Uterus (tissue), 4 donors: ENCODE results near the gene MCUB. TPM values are rescaled to one million over a fixed set of nuclear protein-coding genes. Genes with fewer than 3 reads are reported as not detected.

Source experiments
- DNase-seq, 2 donors: peaks; one replicate each; pipeline ENCODE4 v3.0.0-alpha.2; 2019 to 2020
- H3K27ac ChIP-seq, 2 donors: fragments of 200-600 bp; sonication (generic); 1 replicate in 1 of 2; 2 replicates in 1 of 2; pipeline ENCODE4 v1.5.1; 2016 to 2018
- H3K27me3 ChIP-seq, 2 donors: fragments of 200-600 bp; sonication (generic); one replicate each; pipeline ENCODE4 v1.5.1; 2018 to 2019; ENCODE audit warnings: control low read depth in 1 of 2
- H3K36me3 ChIP-seq, 2 donors: fragments of 200-600 bp; sonication (generic); one replicate each; pipeline ENCODE4 v1.5.1; 2019; ENCODE audit warnings: control low read depth in 1 of 2
- H3K4me1 ChIP-seq, 2 donors: fragments of 200-600 bp; sonication (generic); one replicate each; pipeline ENCODE4 v1.5.1; 2018 to 2019; ENCODE audit warnings: control low read depth in 1 of 2
- H3K4me3 ChIP-seq, 2 donors: fragments of 200-600 bp; sonication (generic); 1 replicate in 1 of 2; 2 replicates in 1 of 2; pipeline ENCODE4 v1.5.1; 2018 to 2019; ENCODE audit warnings: mild to moderate bottlenecking in 1 of 2
- H3K9me3 ChIP-seq, 2 donors: fragments of 200-600 bp; sonication (generic); one replicate each; pipeline ENCODE4 v1.5.1; 2019; ENCODE audit warnings: control low read depth in 1 of 2
- CTCF ChIP-seq, 4 experiments: fragments of 200-600 bp in 2 of 4; fragments of 450-650 bp in 2 of 4; sonication (generic) in 2 of 4; IDR thresholded peaks; one replicate each; pipeline ENCODE4 v1.5.1; 2016 to 2019; ENCODE audit warnings: antibody characterized with exemption in 4 of 4, mild to moderate bottlenecking in 2 of 4, moderate library complexity in 1 of 4
- POLR2A ChIP-seq, 2 donors: fragments of 450-650 bp; IDR thresholded peaks; one replicate each; pipeline ENCODE4 v1.6.1; 2016; ENCODE audit warnings: antibody characterized with exemption in 2 of 2, mild to moderate bottlenecking in 1 of 2, moderate library complexity in 1 of 2
- intact Hi-C: fragments of 100-400 bp; cut with DNase I; formaldehyde crosslinking; loops from one replicate; pipeline ENCODE4 v1.15.1; 2023; ENCODE audit warnings: low total_unique reads
- total RNA-seq, 4 donors: library from RNA; depleted of rRNA in 3 of 4; stranded (reverse); fragments of >200 nt in 3 of 4; gene quantifications; one replicate each; pipeline versions ENCODE4 v1.1.0 to v1.2.4, GENCODE V29; 2014 to 2023
- donor health status: DM: yes; HTN: yes; CAD: no.

MCUB gene
- total RNA-seq, 4 donors from 2014 or later = 3.3 to 34.8 (median 21.4) TPM

GRCh38 chr4:109684727-109685126 lies 124.7 kb downstream of the MCUB start:
- H3K4me3 ChIP-seq = no peak overlapping the region
- no peaks in the 10 kb centered on the region for H3K36me3 ChIP-seq
- no peaks in the 10 kb centered on the region for H3K27me3 ChIP-seq
- intact Hi-C loops = no loop called here
- no peaks in the 10 kb centered on the region for H3K4me1 ChIP-seq
- no peaks in the 10 kb centered on the region for H3K9me3 ChIP-seq
- no peak for TF ChIP-seq POLR2A (IDR thresholded peaks at IDR 0.05)
- TF ChIP-seq CTCF (IDR thresholded peaks at IDR 0.05) = no peak
- DNase-seq = no peak
- no peak overlapping the region for H3K27ac ChIP-seq

GRCh38 chr4:109690690-109691410 lies 130.8 kb downstream of the MCUB start:
- Histone ChIP-seq H3K27me3 (no peaks in the 10 kb centered on the region), H3K27ac (no peak overlapping the region), H3K36me3 (no peaks in the 10 kb centered on the region), H3K4me1 (no peaks in the 10 kb centered on the region), H3K4me3 (no peak overlapping the region), H3K9me3 (no peaks in the 10 kb centered on the region)
- TF ChIP-seq POLR2A (IDR thresholded peaks at IDR 0.05) (no peak), CTCF (IDR thresholded peaks at IDR 0.05) (no peak)
- DNase-seq = no peak
- intact Hi-C loops = no loop called here

GRCh38 chr4:109691411-109691920 lies 131.4 kb downstream of the MCUB start:
- no peak for DNase-seq
- TF ChIP-seq POLR2A (IDR thresholded peaks at IDR 0.05) (no peak), CTCF (IDR thresholded peaks at IDR 0.05) (no peak)
- H3K36me3 ChIP-seq = no peaks in the 10 kb centered on the region
- H3K4me1 ChIP-seq = no peaks in the 10 kb centered on the region
- no peak overlapping the region for H3K4me3 ChIP-seq
- no peak overlapping the region for H3K27ac ChIP-seq
- intact Hi-C loops = no loop called here
- H3K27me3 ChIP-seq = no peaks in the 10 kb centered on the region
- H3K9me3 ChIP-seq = no peaks in the 10 kb centered on the region

- no peak overlapping the region for H3K27ac ChIP-seq
- H3K27me3 ChIP-seq = no peaks in the 10 kb centered on the region
- intact Hi-C loops = no loop called here
- peaks cover 0 to 6% of the 10 kb centered on the region in 2 donors for H3K4me1 ChIP-seq
- no peak overlapping the region for H3K4me3 ChIP-seq
- TF ChIP-seq POLR2A (IDR thresholded peaks at IDR 0.05) (no peak), CTCF (IDR thresholded peaks at IDR 0.05) (no peak)
- no peaks in the 10 kb centered on the region for H3K9me3 ChIP-seq
- no peaks in the 10 kb centered on the region for H3K36me3 ChIP-seq
- no peak for DNase-seq
Measured at GRCh38 chr4:109698656-109699055, 138.6 kb downstream of the MCUB start.

GRCh38 chr4:109699553-109700225 lies 139.6 kb downstream of the MCUB start:
- intact Hi-C loops = loop anchor here (10.0 kb wide), 1 partner anchor 265 kb away; the partner anchor contains the start of gene SEC24B
- TF ChIP-seq CTCF (IDR thresholded peaks at IDR 0.05) = no peak
- H3K4me1 ChIP-seq = peaks cover 0 to 6% of the 10 kb centered on the region in 2 donors
- H3K36me3 ChIP-seq = no peaks in the 10 kb centered on the region
- H3K9me3 ChIP-seq = no peaks in the 10 kb centered on the region
- DNase-seq = no peak
- H3K4me3 ChIP-seq = no peak overlapping the region
- no peaks in the 10 kb centered on the region for H3K27me3 ChIP-seq
- no peak overlapping the region for H3K27ac ChIP-seq
